Activated CD4-positive, alpha-beta T cell treated with anti-CD3 and anti-CD28 coated beads for 4 hours (primary cell): ENCODE results near the gene CAMK2A.
A peak's percentile ranks its signal among the peaks of the same experiment; 100 is the strongest.

ENCODE experiments used
- DNase-seq, 2 donors: peaks; one replicate each; pipeline ENCODE4 v3.0.0-alpha.2; 2020

Gene CAMK2A

DNA sequence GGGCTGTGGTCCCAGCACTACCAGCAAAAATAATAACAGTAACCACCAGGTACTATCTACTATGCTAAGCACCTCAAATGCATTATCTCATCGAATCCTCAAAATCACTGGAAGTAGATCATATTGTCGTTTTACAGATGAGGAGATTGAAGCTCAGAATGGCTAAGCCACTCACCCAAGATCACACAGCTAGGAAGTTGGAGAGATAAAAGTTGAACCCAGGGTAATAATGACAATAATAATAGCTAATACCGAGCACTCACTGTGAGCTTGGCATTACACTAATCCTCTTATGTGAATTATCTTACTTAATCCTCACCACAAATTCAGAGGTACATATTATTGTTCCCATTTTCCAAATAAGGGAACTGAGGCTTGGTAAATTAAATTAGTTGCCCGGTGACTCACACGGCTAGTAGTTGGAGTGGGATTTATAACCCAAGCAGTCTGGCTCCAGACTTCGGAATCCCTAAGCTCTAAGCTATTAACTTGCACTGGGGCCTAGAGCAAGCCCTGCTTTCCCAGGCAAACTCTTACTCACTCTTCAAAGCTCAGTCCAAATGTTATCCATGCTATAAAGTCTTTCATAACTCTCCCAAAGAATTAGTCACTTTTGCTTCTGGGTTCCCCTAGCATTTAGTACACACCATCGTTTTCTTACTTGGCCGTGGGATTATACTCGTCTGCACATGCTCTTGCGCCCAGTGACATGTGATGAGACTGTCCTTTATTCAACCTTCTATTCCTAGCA is 9.3 kb upstream of the CAMK2A start:
- DNase-seq, result no peak

DNA sequence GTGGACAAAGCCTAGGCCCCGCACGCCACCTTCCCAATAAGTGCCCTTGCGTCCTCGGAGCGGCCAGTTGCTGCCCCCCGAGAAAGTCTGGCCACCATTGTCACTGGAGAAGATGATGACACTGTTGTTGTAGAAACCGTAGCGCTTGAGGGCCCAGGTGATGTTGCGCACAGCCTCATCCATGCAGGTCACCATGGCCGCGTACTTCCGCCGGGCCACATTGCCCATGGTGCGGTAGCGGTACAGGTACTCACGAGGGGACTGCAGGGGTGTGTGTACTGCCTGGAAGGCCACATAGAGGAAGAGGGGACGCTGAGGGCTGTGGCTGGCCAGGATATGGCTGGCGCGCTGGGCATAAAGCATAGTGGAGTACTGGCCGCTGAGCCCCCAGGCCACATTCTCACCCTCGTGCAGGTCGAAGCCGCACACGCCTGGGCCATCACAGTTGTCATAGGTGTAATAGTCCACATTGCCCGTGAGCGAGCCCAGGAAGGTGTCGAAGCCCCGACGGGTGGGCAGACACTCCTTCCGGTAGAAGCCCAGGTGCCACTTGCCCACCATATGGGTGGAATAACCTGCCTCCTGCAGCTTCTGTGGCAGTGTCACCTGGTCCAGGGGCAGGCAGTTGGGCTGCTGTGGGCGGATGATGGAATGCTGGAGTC is 8.5 kb upstream of the CAMK2A start:
- no peak for DNase-seq

DNA sequence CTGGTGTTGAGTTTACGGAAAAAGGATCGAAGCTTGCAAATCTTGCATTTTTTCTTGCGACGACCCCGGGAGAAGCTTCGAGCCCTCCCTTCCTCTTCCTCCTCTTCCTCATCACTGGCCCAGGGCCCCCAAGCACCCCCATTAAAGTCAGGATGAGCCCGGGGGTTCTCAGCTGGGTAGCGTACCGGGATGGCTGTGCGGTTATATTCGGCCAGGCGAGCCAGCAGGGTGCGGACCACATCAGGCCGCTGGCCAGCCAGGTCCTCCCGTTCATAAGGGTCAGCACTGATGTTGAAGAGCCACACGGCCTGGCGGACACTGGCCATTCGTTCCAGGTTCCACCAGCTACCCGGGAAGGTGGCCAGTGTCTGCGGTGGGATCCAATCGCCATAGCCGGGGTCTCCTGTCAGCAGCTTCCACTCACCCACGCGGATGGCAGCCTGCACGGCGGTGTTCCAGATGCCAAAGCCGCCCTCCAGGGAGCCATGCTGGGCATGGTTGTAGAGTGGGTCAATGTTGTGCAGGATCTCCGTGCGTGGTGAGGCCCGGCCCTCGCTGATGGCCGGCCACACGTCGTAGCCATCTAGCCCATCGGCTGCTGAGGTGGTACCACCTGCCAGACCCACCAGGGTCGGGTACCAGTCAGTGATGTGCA is 7.8 kb upstream of the CAMK2A start:
- DNase-seq, result no peak

DNA sequence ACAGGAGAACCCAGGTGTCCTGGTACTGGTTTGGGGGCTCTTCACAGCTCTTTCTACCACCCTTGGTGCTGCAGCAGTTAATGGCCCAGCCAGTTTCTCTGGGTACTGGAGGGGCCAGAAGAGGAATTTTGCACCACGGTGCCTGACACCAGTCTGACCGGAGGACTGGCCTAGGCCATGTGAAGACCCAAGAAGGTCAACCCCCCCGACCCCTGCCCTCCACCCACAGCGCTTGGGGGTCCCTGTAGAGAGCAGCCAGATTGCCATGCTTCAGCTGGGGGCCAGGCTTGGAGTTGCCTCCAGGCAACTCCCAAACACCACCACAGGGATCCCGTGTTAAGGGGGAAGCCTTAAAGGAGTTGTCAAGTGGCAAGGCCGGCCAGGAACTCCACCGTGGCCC is 6.9 kb upstream of the CAMK2A start:
- no peak for DNase-seq

DNA sequence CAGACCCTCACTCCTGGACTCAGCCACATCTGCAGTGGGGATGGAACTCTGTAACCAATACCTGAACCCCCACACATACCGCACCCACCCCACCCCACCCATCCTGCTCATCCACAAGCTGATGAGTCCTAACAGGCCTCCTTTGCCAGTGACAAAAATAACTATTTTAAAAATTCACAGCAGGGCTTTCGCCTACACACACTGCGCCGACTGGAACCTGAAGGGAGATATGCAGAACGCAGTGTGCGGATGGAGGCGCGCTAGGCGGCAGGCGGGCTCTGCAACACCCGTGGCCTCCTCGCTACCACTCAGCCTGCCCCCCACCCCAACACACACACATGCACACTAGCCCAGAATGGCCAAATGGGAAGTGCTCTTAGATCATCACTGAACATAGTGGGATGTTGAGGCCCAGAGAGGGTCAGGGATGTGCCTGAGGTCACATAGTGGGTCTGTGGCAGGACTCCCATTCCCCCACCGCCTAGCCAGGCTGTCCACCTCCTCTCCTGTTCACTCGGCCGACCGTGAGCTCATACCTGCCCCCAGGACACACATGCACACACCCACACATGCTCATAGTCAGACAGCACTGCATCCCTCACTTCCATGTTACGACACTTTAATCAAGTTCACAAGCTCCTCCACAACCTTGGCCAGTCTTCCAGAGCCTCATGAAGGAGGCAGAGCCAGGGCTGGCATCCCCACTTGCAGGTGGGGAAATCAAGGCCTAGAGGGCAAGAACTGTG is 6.3 kb upstream of the CAMK2A start:
- no peak for DNase-seq

DNA sequence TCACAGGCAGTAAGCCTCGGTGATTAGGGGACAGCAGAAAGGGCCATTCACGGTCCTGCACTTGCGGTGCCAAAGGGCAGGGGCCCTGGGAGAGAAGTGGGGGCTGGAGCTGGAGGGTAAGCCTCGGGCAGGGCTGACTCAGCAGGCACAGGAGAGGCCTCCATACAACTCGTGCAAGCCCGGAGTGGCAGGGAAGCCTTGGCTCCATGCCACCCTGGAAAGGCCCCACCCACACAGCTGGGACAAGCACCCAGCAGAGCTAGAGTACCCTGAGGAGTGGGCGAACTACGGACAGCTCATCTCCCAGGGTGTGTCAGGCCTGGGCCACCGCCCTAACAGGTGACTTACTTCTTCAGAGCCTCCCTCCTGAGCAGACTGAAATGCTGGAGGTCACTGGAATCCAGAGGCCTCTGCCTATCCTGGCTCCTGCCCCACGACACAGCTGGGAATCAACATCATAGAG is 5.6 kb upstream of the CAMK2A start:
- no peak for DNase-seq

DNA sequence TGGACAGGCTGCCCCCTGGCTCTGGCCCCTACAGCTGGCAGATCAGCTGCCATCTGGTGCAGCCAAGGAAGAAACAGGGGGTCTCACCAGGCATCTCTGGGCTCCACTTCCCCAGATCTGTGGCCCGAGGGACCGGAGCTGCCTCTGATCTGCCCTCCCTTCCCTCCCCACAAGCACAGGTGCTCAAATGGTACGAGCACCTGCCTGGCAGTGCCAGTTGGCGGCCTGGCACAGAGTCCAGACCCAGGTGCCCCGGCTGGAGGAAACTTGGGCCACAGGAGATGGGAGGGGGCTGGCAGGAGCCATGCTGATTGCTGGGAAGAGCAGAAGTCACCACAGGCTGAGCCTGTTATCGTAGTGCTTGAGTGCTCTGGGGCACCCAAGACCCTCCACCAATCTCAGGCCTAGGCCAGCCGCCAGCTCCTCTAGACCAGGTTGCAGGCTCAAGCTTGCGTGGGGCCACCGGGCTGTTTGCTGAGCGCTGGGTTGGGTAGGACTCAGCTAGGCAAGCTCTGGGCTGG is 5.0 kb upstream of the CAMK2A start:
- DNase-seq, result no peak

DNA sequence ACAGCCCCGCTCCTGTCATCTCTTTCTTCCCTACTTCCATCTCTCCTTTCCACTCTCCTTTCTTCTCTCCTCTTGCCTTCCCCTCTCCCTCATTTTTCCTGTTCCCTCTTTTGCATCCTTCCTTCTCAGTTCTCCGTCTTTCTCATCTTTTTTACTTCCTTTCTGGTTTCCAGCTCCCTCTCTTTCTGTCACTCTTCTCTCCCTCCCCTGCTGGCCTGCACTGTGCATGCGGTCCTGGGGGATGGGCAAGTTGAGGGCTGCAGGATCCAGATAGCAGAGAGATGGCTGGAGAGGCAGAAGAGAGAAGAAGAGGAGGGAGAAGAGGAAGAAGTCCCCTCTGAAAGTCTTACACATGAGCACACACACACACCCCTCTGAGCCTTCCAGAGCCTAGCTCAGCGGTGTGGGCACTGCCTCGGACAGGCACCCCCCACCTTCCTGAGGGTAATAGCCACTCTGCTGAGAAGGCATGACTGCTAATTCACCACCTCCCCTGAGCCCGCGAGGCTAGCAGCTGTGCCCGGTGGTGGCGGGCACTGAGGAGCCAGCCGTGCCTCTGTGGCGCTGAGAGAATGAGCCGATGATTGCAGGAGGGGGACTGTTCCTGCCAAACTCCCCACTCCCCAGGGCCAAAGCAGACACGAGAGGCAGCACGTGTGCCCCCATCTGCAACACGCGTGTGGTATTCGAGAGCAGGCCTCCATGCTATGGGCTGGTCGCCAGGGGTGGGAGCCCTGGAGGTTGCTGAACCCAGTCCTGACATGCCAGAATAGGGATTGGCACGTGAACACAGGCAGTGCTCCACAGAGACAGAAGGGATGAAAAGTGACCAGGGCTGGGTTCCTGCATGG is 3.7 kb upstream of the CAMK2A start:
- DNase-seq, result no peak

DNA sequence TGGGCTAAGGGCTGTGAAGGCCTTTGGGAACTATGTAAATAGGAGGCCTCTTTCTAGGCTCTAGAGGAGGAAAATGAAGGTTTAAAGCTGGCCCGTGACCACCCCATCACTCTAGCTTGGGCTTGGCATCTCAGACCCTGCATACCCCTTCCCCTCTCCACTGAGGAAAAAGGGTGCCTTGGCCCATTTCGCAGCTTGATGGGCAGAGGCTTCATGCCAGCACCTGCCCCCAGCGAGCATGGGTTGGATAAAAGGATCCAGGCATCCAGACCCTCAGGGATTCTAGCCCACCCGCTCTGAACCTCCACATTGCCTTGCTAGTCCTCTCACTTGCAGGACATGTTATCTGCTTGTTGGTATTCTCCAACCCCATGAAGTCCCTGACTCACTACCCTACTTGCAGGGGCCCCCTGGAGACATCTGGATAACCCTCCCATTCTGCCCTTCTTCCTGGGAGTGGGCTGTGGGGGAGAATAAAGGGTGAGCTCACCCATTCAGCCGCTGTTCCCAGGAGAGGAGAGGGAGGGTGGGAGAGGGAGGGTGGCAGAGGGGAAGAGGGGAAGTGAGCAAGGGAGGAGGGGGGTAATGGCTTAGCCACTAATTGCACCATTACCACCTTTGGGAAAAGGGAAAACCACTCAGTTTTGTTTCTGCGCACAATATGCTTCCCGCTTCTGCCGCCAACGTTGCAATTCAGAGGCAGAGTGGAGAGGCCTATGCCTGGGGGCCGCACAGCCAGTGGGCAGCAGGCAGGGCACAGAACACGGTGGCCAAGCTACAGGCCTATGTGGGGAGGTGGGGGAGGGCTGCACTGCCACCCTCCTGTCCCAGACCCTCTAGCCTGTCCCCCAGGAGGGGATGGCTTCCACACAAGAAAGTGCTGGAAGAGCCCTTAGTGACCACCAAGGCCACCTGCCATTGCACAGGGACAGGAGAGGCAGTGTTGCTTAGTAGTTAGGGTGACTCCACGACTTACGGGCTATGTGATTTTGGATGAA is 2.1 kb upstream of the CAMK2A start:
- no peak for DNase-seq

DNA sequence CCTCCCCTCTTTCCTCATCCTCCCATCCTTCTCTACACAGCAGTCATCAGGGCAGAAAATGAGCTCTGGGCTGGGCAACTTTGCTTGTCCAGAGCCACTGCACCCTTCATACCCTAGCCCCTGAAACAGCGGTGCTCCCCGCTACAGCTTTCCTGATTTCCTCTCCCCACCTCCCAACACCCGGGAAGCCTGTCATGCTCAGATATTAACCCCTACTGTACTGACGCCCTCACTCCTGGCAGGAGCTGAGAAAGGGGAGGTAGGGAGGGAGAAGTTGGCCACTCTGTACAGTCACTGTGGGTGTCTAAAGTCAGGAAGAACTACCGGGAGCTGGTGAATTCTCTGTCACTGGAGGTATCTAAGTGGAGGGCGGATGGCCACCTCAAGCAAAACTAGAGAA is 782 bp downstream of the CAMK2A start:
- no peak for DNase-seq

DNA sequence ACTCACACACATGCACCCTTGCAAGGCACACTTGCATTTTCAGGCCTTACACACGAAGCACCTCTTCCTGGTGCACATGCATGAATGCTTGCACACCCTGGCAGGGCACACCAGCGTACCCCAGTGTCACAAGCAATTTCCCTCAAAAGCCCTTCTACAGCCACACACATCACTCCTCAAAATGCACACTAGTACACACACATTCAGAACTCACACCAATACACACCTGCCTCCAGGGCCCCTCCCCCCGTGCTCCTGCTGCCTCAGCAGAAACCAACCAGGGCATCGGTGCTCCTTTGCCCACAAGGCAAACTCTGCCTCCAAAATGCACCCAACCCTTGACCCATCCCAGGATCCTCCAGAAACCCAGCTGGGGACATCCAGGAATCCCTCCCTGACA is 1.2 kb downstream of the CAMK2A start:
- DNase-seq, result no peak

DNA sequence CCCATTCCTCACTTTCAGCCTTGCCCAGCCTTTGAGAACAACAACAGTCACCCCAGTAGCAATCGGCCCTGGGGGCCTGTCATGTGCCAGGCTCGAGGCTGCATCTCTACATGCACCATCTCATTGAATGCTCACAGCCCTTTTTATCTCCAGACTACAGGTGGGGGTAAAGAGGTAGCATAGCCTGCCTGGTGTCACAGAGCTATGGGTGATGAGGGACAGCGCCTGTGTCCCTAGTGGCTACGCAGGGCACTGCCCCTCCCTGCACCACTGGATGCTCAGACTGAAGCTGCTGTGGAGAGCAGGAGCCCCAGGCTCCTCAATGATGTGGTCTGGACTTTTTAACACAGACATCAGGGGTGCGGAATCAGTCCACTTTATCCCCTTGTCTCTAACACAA is 2.8 kb downstream of the CAMK2A start:
- DNase-seq, result no peak

DNA sequence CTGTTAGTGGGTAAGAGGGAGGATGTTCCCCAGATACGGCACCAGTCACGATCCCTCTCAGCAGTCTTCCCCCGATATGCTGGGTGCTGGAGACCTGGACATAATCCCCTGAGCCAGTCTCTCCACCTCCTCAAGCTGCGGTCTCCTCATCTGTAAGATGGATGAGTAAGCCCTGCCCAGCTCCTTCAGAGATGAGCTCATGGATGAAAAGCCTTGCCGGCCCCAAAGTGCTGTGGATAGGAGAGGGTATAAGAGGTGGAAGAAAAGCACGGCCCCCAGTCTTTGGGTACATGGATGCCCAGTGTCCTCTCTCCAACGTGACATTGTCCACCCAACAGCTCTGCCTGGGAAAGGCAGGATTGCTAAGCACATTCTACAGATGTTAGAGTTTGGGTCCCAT is 4.5 kb downstream of the CAMK2A start:
- DNase-seq, result no peak

DNA sequence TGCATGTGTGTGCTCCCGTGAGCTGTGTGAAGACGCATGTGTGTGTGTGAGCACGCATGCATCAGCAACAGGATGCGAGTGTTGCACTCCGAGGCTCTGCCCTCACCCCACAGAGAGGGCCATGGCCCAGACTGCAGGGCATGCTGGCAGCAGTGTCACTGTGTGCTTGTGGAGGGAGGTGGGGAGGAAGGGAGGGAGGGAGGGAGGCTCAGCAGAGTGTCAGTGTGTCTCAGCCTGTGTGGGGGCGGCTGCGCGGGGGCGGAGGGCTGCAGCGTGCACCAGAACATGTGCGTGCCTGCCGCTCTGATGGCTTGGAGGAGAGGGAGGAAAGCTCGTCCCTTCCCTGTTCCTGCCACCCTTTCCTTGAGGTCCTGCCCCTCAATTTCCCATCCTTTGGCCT is 5.3 kb downstream of the CAMK2A start:
- peak in 1 of 2 donors; percentile 18 for DNase-seq

DNA sequence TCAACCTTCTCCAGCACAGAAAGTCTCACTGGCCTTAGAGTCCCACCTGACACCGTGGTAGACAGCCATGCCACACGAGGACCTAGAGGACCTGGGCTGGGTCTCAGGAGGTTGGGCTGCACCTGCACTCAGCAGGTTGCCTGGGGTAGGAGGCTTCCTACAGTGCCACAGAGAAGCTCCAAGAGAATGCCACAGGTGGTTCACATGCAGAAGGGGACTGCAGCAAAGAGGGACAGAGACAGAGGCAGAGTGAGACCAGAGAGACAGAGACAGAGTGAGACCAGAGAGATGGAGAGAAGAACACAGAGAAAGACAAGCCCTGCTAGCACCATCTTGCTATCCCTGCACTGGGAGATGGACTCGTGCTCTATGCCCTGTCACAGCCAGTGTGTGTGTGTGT is 5.7 kb downstream of the CAMK2A start:
- DNase-seq, result no peak

DNA sequence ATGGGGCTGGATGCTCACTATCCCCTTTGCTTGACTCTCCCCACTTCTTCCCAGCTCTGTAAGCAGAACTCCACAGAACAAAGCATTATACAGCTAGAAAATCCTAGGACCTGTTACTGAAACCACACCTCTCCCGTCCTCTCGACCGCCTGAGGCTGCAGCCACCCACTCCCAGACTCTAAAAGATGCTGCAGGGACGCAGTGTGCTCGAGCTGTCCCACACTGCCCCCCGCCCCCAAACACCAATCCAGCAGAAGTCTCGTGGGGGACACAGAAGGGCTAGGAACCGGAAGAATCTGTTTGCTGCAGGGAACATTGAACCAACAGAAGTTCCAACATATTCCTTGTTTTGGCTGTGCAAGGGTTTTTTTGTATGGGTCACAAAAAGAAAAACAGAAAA is 7.6 kb downstream of the CAMK2A start:
- DNase-seq, result no peak

DNA sequence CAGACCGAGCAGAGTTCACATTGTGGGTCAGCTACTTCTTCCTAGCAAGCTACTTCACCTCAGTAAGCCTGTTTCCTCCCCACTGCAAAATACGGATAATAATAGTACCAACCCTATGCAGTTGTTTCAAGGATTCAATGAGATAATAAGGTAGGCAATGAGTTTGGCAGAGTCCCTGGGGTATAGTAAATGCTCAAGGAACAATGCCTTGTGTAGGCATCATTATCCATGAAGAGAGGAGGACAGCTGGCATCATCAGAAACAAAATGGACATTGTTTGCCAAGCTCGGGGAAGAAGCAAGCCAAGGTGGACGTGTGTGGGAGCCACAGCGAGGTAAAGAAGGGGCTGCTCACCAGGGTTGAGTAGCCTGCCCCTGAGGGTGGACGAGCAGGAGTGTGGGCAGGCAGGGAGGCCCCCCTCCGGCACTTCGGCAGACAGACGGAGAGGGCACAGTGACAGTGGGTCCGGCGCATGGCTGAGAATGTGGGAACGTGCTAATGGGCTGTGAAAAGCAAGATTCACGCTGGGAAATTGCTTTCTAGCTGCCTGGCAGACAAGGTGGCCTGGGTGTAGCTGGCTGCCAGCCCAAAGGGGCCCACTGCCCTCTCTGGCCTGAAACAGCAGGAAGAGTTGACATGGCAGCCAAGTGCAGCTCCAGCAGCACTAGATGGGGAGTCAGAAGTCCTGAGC is 10.1 kb downstream of the CAMK2A start:
- DNase-seq, result no peak

DNA sequence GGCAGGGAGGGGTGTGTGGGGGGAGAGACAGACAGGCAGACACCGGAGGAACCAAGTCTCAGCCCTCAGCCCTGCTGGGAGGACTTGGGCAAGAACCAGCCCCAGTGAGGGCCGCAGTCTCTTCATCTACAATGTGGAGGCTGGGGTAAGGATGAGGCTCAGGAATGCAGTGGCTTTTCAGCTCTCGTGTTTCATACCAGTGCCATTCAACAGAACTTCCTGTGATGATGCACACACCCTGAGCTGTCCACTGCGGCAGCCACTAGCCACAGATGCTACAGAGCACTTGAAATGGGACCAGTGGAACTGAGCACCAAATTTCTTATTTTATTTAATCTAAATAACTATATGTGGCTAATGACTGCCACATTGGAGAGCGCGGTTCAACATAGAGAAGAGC is 10.7 kb downstream of the CAMK2A start:
- DNase-seq, result no peak

DNA sequence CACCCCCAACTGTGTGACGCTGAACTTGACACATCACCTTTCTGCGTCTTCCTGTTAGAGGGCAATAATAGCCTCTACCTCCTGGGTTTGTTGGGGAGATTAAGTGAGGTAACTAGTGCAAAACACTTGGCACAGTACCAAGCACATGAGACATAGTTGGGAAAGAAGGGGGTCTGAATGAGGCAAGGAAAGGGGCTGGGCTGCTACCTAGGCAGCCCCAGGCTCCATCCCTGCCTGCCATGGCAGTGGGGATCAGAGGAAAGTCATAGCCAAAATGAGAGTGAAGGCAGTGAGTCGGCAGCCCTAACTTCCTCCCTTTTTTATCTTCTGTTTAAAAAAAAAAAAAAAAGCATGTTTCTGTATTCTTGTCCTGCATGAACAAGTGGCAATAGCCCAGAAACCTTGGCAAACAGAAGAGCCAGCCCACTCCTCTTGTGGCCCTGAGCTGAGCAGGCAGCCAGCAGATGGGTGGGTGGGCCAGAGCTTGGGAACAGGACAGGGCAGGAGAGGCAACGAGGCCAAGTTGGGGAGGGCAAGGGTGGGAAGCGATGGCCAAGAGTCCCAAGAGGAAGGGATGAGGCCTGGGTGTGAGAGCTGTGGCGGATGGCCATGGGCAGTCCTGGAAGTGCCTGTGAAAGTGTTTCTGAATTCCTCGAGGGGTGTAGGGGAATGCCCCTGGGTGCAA is 11.4 kb downstream of the CAMK2A start:
- no peak for DNase-seq

DNA sequence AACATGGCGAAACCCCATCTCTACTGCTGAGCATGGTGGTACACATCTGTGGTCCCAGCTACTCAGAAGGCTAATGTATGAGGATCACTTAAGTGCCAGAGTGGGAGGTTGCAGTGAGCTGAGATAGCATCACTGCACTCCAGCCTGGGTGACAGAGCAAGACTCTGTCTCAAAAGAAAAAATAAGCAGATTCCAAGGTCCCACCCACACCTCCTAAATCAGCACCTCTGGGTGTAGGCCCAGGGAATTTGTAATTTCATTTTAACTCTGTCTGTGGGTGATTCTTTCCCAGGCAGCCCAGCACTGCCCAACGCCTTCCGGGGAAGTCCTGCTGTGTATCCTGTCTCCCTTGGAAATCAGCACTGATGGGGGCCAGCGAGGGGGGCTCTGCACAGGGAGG is 12.5 kb downstream of the CAMK2A start:
- DNase-seq, result no peak
